SK-N-SH (cell line): ENCODE data around the gene SPACA1.

ENCODE experiments used
- EP300 ChIP-seq, 2 experiments: IDR thresholded peaks; 2 replicates each; pipeline versions ENCODE4 v1.4.0 to v1.6.1; 2012; ENCODE audit warnings: borderline replicate concordance in 1 of 2, low read depth in 1 of 2, low read length in 1 of 2
- GABPA ChIP-seq: IDR thresholded peaks from 2 replicates; pipeline ENCODE4 v1.4.0; 2012; ENCODE audit warnings: low read depth, mild to moderate bottlenecking
- MEF2A ChIP-seq: IDR thresholded peaks from 2 replicates; pipeline ENCODE4 v1.4.0; 2012; ENCODE audit warnings: low read depth, borderline replicate concordance
- POLR2AphosphoS5 ChIP-seq: IDR thresholded peaks from 2 replicates; pipeline ENCODE4 v1.6.1; 2012; ENCODE audit warnings: low read depth, low read length
- RAD21 ChIP-seq: IDR thresholded peaks from 2 replicates; pipeline ENCODE4 v1.6.1; 2012; ENCODE audit warnings: mild to moderate bottlenecking, low read length
- RFX5 ChIP-seq: IDR thresholded peaks from 2 replicates; pipeline ENCODE4 v1.6.1; 2012; ENCODE audit warnings: mild to moderate bottlenecking, improper control_type of control experiment, low read length
- TAF1 ChIP-seq: IDR thresholded peaks from 2 replicates; pipeline ENCODE4 v1.6.1; 2012; ENCODE audit warnings: low read depth, mild to moderate bottlenecking, low read length, moderate library complexity, borderline replicate concordance
- YY1 ChIP-seq: IDR thresholded peaks from 2 replicates; pipeline ENCODE4 v1.4.0; 2012; ENCODE audit warnings: low read depth, mild to moderate bottlenecking
- TF ChIP-seq, protein P1 (sequence below): fragments of 200-600 bp; sonication (generic); IDR thresholded peaks from 2 replicates; pipeline ENCODE4 v1.6.1; 2017; ENCODE audit warnings: antibody characterized with exemption, mild to moderate bottlenecking, moderate library complexity
- TF ChIP-seq, protein P2 (sequence below): IDR thresholded peaks from 2 replicates; pipeline ENCODE4 v1.6.1; 2012; ENCODE audit warnings: mild to moderate bottlenecking, low read depth, low read length, moderate library complexity
- TF ChIP-seq, protein P3 (sequence below): IDR thresholded peaks from 2 replicates; pipeline ENCODE4 v1.4.0; 2012; ENCODE audit warnings: low read depth, borderline replicate concordance
- TF ChIP-seq, protein P4 (sequence below): IDR thresholded peaks from 2 replicates; pipeline ENCODE4; 2012
- TF ChIP-seq, protein P5 (sequence below): fragments of 150-350 bp; IDR thresholded peaks from 2 replicates; pipeline ENCODE4 v1.6.1; 2016; ENCODE audit warnings: mild to moderate bottlenecking, low read depth, low read length
- TF ChIP-seq, protein P6 (sequence below): IDR thresholded peaks from 2 replicates; pipeline ENCODE4 v1.4.0; 2012; ENCODE audit warnings: low read depth, borderline replicate concordance

DNA sequence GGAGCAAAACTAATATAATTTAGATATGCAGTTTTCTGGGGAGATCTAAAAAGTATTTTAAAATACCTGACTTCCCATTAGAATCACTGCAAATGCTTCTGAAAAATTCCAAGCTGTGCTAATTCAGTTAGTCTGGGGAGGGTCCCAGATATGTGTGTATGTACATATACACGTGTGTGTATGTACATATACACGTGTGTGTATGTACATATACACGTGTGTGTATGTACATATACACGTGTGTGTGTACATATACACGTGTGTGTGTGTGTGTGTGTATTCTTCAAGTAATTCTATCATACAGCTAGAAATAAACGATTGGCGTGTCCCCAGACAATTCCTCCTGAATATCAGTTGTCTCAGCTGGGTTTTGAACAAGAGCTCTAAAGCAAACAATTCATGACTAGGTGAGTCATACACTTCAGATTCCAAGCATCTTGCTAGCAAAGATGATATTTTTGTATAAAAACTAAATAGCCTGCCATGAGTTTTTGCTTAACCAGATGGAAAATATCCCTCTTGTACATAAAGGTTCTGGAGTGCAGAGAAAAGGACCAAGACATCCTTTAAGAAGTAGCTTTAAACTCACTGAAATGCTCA lies 58.2 kb downstream of the SPACA1 start:
- TF ChIP-seq RAD21 (no peak), RFX5 (no peak), MEF2A (no peak), YY1 (no peak), POLR2AphosphoS5 (no peak), TAF1 (no peak), EP300 (IDR thresholded peaks at IDR 0.05; ENCODE audit: borderline replicate concordance in 1 of 2, low read depth in 1 of 2, low read length in 1 of 2) (no peak), GABPA (no peak)
- TF ChIP-seq, protein P1, sequence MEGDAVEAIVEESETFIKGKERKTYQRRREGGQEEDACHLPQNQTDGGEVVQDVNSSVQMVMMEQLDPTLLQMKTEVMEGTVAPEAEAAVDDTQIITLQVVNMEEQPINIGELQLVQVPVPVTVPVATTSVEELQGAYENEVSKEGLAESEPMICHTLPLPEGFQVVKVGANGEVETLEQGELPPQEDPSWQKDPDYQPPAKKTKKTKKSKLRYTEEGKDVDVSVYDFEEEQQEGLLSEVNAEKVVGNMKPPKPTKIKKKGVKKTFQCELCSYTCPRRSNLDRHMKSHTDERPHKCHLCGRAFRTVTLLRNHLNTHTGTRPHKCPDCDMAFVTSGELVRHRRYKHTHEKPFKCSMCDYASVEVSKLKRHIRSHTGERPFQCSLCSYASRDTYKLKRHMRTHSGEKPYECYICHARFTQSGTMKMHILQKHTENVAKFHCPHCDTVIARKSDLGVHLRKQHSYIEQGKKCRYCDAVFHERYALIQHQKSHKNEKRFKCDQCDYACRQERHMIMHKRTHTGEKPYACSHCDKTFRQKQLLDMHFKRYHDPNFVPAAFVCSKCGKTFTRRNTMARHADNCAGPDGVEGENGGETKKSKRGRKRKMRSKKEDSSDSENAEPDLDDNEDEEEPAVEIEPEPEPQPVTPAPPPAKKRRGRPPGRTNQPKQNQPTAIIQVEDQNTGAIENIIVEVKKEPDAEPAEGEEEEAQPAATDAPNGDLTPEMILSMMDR: no peak
- TF ChIP-seq, protein P2, sequence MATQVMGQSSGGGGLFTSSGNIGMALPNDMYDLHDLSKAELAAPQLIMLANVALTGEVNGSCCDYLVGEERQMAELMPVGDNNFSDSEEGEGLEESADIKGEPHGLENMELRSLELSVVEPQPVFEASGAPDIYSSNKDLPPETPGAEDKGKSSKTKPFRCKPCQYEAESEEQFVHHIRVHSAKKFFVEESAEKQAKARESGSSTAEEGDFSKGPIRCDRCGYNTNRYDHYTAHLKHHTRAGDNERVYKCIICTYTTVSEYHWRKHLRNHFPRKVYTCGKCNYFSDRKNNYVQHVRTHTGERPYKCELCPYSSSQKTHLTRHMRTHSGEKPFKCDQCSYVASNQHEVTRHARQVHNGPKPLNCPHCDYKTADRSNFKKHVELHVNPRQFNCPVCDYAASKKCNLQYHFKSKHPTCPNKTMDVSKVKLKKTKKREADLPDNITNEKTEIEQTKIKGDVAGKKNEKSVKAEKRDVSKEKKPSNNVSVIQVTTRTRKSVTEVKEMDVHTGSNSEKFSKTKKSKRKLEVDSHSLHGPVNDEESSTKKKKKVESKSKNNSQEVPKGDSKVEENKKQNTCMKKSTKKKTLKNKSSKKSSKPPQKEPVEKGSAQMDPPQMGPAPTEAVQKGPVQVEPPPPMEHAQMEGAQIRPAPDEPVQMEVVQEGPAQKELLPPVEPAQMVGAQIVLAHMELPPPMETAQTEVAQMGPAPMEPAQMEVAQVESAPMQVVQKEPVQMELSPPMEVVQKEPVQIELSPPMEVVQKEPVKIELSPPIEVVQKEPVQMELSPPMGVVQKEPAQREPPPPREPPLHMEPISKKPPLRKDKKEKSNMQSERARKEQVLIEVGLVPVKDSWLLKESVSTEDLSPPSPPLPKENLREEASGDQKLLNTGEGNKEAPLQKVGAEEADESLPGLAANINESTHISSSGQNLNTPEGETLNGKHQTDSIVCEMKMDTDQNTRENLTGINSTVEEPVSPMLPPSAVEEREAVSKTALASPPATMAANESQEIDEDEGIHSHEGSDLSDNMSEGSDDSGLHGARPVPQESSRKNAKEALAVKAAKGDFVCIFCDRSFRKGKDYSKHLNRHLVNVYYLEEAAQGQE: no peak
- TF ChIP-seq, protein P3, sequence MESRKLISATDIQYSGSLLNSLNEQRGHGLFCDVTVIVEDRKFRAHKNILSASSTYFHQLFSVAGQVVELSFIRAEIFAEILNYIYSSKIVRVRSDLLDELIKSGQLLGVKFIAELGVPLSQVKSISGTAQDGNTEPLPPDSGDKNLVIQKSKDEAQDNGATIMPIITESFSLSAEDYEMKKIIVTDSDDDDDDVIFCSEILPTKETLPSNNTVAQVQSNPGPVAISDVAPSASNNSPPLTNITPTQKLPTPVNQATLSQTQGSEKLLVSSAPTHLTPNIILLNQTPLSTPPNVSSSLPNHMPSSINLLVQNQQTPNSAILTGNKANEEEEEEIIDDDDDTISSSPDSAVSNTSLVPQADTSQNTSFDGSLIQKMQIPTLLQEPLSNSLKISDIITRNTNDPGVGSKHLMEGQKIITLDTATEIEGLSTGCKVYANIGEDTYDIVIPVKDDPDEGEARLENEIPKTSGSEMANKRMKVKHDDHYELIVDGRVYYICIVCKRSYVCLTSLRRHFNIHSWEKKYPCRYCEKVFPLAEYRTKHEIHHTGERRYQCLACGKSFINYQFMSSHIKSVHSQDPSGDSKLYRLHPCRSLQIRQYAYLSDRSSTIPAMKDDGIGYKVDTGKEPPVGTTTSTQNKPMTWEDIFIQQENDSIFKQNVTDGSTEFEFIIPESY: no peak
- TF ChIP-seq, protein P4, sequence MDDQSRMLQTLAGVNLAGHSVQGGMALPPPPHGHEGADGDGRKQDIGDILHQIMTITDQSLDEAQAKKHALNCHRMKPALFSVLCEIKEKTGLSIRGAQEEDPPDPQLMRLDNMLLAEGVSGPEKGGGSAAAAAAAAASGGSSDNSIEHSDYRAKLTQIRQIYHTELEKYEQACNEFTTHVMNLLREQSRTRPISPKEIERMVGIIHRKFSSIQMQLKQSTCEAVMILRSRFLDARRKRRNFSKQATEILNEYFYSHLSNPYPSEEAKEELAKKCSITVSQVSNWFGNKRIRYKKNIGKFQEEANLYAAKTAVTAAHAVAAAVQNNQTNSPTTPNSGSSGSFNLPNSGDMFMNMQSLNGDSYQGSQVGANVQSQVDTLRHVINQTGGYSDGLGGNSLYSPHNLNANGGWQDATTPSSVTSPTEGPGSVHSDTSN: no peak
- TF ChIP-seq, protein P5, sequence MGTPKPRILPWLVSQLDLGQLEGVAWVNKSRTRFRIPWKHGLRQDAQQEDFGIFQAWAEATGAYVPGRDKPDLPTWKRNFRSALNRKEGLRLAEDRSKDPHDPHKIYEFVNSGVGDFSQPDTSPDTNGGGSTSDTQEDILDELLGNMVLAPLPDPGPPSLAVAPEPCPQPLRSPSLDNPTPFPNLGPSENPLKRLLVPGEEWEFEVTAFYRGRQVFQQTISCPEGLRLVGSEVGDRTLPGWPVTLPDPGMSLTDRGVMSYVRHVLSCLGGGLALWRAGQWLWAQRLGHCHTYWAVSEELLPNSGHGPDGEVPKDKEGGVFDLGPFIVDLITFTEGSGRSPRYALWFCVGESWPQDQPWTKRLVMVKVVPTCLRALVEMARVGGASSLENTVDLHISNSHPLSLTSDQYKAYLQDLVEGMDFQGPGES: no peak
- TF ChIP-seq, protein P6, sequence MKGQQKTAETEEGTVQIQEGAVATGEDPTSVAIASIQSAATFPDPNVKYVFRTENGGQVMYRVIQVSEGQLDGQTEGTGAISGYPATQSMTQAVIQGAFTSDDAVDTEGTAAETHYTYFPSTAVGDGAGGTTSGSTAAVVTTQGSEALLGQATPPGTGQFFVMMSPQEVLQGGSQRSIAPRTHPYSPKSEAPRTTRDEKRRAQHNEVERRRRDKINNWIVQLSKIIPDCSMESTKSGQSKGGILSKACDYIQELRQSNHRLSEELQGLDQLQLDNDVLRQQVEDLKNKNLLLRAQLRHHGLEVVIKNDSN: no peak
